ENCODE measurements around the gene MINAR2.

Gene MINAR2

DNA sequence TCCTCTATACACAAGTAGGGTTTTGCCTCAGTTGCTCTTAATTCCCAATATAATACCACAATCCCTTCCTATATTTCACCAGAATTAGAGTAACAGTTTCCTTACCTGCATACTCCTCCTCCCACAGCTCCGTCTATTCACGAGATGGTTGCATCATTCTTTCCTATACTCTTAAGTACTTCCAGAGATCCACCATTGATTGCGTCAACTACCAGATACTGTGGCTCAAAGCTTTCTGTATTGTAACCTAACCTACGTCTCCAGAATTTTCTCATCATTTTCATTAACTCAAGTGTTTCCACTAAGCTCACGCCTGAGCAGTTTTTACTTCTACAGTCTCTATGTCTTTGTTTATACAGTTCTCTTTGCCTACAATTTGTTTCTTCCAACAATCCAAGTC, 31.2 kb upstream of the MINAR2 start:
- no peak for TF ChIP-seq TCF12 (IDR thresholded peaks at IDR 0.05; ENCODE audit: low read depth)
- TF ChIP-seq YY1 (IDR thresholded peaks at IDR 0.05; ENCODE audit: low read depth) = no peak
- no peak for TF ChIP-seq CREB1 (IDR thresholded peaks at IDR 0.05; ENCODE audit: low read depth)
- TF ChIP-seq, protein P1, sequence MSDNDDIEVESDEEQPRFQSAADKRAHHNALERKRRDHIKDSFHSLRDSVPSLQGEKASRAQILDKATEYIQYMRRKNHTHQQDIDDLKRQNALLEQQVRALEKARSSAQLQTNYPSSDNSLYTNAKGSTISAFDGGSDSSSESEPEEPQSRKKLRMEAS (IDR thresholded peaks at IDR 0.05) = no peak
- no peak for TF ChIP-seq NFIC (IDR thresholded peaks at IDR 0.05)
- TF ChIP-seq, protein P2, sequence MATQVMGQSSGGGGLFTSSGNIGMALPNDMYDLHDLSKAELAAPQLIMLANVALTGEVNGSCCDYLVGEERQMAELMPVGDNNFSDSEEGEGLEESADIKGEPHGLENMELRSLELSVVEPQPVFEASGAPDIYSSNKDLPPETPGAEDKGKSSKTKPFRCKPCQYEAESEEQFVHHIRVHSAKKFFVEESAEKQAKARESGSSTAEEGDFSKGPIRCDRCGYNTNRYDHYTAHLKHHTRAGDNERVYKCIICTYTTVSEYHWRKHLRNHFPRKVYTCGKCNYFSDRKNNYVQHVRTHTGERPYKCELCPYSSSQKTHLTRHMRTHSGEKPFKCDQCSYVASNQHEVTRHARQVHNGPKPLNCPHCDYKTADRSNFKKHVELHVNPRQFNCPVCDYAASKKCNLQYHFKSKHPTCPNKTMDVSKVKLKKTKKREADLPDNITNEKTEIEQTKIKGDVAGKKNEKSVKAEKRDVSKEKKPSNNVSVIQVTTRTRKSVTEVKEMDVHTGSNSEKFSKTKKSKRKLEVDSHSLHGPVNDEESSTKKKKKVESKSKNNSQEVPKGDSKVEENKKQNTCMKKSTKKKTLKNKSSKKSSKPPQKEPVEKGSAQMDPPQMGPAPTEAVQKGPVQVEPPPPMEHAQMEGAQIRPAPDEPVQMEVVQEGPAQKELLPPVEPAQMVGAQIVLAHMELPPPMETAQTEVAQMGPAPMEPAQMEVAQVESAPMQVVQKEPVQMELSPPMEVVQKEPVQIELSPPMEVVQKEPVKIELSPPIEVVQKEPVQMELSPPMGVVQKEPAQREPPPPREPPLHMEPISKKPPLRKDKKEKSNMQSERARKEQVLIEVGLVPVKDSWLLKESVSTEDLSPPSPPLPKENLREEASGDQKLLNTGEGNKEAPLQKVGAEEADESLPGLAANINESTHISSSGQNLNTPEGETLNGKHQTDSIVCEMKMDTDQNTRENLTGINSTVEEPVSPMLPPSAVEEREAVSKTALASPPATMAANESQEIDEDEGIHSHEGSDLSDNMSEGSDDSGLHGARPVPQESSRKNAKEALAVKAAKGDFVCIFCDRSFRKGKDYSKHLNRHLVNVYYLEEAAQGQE (IDR thresholded peaks at IDR 0.05; ENCODE audit: low read depth) = no peak
- TF ChIP-seq, protein P3, sequence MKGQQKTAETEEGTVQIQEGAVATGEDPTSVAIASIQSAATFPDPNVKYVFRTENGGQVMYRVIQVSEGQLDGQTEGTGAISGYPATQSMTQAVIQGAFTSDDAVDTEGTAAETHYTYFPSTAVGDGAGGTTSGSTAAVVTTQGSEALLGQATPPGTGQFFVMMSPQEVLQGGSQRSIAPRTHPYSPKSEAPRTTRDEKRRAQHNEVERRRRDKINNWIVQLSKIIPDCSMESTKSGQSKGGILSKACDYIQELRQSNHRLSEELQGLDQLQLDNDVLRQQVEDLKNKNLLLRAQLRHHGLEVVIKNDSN (IDR thresholded peaks at IDR 0.05) = no peak
- TF ChIP-seq EGR1 (IDR thresholded peaks at IDR 0.05) = no peak
- TF ChIP-seq EP300 (IDR thresholded peaks at IDR 0.05; ENCODE audit: borderline replicate concordance) = no peak
- TF ChIP-seq FOXM1 (IDR thresholded peaks at IDR 0.05; ENCODE audit: borderline replicate concordance, low read depth) = no peak
- TF ChIP-seq TEAD4 (IDR thresholded peaks at IDR 0.05) = no peak
- TF ChIP-seq ZBTB7A (IDR thresholded peaks at IDR 0.05; ENCODE audit: low read depth) = no peak
- TF ChIP-seq RAD21 (IDR thresholded peaks at IDR 0.05; ENCODE audit: low read depth) = no peak

DNA sequence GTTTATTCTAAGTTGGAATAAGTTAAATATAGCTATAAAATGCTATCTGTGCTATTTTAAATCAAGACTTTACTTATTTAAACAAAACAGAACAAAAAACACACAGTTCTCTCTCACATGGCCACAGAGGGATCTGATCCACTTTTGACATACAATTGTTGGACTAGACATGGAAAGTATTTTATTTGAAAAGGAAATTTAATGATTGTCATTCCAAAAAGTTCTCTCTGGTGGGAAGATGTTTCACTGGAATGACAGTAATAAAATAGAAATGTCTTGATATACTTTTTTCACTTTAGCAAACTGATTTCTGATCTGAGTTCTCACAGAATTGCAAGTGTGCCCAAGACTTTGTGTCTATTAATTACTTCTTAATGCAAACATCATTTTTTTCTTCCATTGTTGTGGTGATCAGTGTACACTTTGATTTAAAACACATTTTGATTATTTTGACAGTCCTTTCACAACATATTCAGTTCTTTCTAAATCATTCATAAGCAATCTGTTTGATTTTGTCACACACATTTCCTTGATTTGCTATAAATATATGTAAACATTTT, 30.1 kb upstream of the MINAR2 start:
- TF ChIP-seq, protein P1 (IDR thresholded peaks at IDR 0.05) = no peak
- TF ChIP-seq EP300 (IDR thresholded peaks at IDR 0.05; ENCODE audit: borderline replicate concordance) = no peak
- no peak for TF ChIP-seq TEAD4 (IDR thresholded peaks at IDR 0.05)
- no peak for TF ChIP-seq FOXM1 (IDR thresholded peaks at IDR 0.05; ENCODE audit: borderline replicate concordance, low read depth)
- TF ChIP-seq, protein P2 (IDR thresholded peaks at IDR 0.05; ENCODE audit: low read depth) = no peak
- no peak for TF ChIP-seq NFIC (IDR thresholded peaks at IDR 0.05)
- TF ChIP-seq CEBPB (IDR thresholded peaks at IDR 0.05) = no peak
- no peak for TF ChIP-seq YY1 (IDR thresholded peaks at IDR 0.05; ENCODE audit: low read depth)
- TF ChIP-seq ZBTB7A (IDR thresholded peaks at IDR 0.05; ENCODE audit: low read depth) = no peak
- TF ChIP-seq TAF1 (IDR thresholded peaks at IDR 0.05; ENCODE audit: low read depth) = no peak
- TF ChIP-seq CREB1 (IDR thresholded peaks at IDR 0.05; ENCODE audit: low read depth) = no peak
- TF ChIP-seq EGR1 (IDR thresholded peaks at IDR 0.05) = no peak
- no peak for TF ChIP-seq RAD21 (IDR thresholded peaks at IDR 0.05; ENCODE audit: low read depth)
- TF ChIP-seq, protein P3 (IDR thresholded peaks at IDR 0.05) = no peak
- no peak for TF ChIP-seq TCF12 (IDR thresholded peaks at IDR 0.05; ENCODE audit: low read depth)

DNA sequence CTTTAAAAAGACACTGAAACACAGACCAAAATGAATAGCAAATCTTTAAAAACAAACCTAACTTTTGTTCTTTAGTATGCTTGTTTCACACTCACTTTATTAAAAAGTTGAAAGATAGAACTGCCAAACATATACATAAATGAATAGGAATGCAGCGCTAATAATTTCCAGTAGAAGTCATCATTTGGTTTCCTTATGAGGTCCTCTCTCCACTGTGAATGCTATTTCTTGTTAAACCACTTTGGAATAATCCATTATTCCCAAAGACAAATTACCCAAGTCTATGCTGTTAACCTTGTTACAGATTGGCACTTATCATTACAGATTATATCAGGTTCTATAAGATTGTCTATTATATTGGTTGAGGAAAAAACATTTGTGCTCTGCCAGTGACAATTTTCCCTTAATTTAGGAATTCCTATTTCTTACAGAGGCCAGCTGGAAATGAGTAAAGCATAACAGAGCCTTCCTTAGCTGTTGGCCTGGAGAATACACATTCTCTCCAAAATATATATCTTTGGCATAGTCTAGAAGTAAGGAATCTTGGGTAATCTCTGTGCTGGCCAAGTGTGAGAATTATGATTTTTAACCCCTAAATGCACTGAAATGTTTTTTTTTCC, 29.3 kb upstream of the MINAR2 start:
- no peak for TF ChIP-seq TEAD4 (IDR thresholded peaks at IDR 0.05)

DNA sequence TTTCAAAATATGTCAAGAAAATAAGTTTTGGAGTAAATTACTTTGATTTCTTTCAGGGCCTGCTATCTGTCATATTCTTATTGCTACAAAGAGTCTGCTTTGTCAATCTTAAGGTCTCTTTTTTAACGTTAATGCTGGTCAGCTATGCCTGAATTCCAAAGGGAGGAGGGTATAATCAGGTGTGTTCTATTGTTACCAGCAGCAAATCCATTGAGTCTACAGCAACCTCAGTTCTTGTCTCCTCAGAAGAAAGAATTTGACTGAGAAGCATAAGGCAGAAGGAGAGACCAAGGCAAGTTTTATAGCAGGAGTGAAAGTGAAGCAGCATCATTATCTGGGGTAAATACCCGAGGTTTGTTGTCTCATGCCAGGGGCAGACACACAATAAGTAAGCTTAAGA, 23.7 kb upstream of the MINAR2 start:
- TF ChIP-seq ZBTB7A (IDR thresholded peaks at IDR 0.05; ENCODE audit: low read depth) (no peak), EP300 (IDR thresholded peaks at IDR 0.05; ENCODE audit: borderline replicate concordance) (no peak), RAD21 (IDR thresholded peaks at IDR 0.05; ENCODE audit: low read depth) (no peak), TCF12 (IDR thresholded peaks at IDR 0.05; ENCODE audit: low read depth) (no peak), FOXM1 (IDR thresholded peaks at IDR 0.05; ENCODE audit: borderline replicate concordance, low read depth) (no peak), YY1 (IDR thresholded peaks at IDR 0.05; ENCODE audit: low read depth) (no peak), CEBPB (IDR thresholded peaks at IDR 0.05) (no peak)
- TF ChIP-seq, protein P3 (IDR thresholded peaks at IDR 0.05) = no peak
- TF ChIP-seq, protein P1 (IDR thresholded peaks at IDR 0.05) = no peak

DNA sequence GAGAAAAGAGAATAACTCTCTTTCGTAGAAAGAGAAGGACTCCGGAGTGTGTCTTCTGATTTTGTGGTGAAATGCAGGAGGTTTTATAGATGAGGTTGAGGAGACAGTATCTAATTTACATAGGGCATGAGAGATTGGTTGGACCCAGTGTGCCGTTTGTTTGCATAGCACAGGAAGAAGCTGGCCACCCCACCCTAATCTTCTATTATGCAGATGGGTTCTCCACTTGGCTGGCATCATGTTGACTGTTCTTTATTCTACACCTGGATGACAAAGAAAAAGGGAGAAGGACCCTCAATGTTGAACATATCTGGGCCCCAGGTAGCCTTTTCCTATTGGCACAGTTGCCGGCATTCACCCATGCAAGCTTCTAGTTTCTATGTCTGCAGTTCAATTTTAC, 23.2 kb upstream of the MINAR2 start:
- TF ChIP-seq, protein P1 (IDR thresholded peaks at IDR 0.05) = no peak
- TF ChIP-seq CEBPB (IDR thresholded peaks at IDR 0.05) = no peak
- TF ChIP-seq, protein P3 (IDR thresholded peaks at IDR 0.05) = no peak
- TF ChIP-seq NFIC (IDR thresholded peaks at IDR 0.05) = no peak
- TF ChIP-seq EGR1 (IDR thresholded peaks at IDR 0.05) = no peak
- no peak for TF ChIP-seq RAD21 (IDR thresholded peaks at IDR 0.05; ENCODE audit: low read depth)
- TF ChIP-seq, protein P2 (IDR thresholded peaks at IDR 0.05; ENCODE audit: low read depth) = no peak
- no peak for TF ChIP-seq TEAD4 (IDR thresholded peaks at IDR 0.05)
- TF ChIP-seq TCF12 (IDR thresholded peaks at IDR 0.05; ENCODE audit: low read depth) = no peak
- no peak for TF ChIP-seq FOXM1 (IDR thresholded peaks at IDR 0.05; ENCODE audit: borderline replicate concordance, low read depth)
- TF ChIP-seq CREB1 (IDR thresholded peaks at IDR 0.05; ENCODE audit: low read depth) = no peak
- no peak for TF ChIP-seq TAF1 (IDR thresholded peaks at IDR 0.05; ENCODE audit: low read depth)
- no peak for TF ChIP-seq ZBTB7A (IDR thresholded peaks at IDR 0.05; ENCODE audit: low read depth)

All from Ishikawa (cell line).